AG09319 (cell line): ENCODE data around the gene KCNB1.

Experiments
- DNase-seq: peaks from one replicate; pipeline ENCODE4 v3.0.0-alpha.2; 2010; ENCODE audit warnings: low read depth; ENCODE audit errors: extremely low read depth
- CTCF ChIP-seq: IDR thresholded peaks from 2 replicates; pipeline ENCODE4 v1.5.1; 2011; ENCODE audit warnings: low read depth, mild to moderate bottlenecking, inconsistent platforms, low read length, moderate library complexity

KCNB1 gene

GRCh38 chr20:49485563-49485962, 3.1 kb upstream of the KCNB1 start:
- TF ChIP-seq CTCF = no peak
- DNase-seq = no peak

DNA sequence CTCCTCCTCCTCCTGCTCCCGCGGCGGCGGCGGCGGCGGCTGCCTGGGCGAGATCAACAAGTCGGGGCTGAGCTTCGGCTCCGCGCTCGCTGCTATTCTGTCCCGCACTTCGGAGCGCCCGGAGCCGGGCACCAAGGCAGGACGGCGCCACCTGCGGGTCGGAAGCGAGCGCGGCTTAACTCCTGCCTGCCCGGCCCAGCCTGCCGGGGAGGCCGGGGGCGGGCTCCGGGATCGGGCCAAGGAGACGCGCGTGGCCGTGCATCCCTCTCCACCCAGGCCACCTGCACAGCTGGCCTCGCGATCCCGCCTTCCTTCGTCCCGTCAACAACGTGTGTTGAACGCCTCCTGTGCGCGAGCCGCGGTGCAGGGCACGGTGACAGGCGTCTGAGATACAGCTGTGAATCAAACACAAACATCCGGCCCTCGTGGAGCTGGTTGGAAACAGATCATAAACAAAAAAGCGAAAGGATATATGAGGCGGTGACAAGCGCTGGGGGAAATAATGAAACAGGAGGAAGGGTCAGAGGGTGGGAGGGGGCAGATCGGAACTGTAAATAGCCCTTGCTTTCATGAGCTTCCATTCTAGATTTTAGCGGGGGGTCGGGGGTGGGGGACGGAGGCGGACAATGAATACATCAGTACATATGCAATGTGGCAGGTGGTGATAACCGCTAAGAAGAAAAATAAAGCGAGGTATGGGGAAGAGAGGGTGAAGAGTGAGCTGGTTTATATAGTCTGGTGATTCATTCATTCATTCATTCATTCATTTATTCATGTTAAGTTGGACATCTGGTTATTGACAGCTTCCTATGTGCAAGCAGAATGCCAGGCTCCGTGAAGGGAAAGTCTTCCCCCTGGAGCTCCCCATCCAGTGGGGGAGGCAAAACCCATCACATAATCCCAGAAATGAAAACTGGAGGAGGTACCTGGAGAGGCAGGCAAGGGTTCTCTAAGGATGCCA, 2.0 kb upstream of the KCNB1 start:
- peak; percentile 38 for DNase-seq
- TF ChIP-seq CTCF = peak; percentile 58

DNA sequence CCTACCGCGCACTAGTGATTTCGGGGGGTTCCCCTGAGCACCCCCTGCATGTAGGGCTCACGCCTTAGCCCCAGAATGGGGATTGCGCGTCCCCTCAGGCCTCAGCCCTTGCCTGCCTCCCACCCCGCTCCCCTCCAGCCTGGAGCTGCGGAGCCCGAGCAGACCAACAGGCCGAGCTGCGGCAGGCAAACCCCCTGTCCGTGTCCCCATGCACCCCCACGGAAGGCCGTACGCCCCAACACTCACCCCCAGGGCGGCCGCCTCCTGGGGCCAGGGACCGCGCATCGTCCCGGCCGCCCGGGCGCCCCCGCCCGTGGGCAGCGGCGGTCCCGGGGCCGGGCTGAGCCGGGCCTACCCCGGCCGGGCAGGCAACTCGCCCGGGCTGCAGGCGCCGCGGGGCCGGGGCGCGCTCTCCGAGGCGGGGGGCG, 1.2 kb upstream of the KCNB1 start:
- TF ChIP-seq CTCF = no peak
- DNase-seq = no peak

- no peak for DNase-seq
Measured at GRCh38 chr20:49483018-49483695, 689 bp upstream of the KCNB1 start.

DNA sequence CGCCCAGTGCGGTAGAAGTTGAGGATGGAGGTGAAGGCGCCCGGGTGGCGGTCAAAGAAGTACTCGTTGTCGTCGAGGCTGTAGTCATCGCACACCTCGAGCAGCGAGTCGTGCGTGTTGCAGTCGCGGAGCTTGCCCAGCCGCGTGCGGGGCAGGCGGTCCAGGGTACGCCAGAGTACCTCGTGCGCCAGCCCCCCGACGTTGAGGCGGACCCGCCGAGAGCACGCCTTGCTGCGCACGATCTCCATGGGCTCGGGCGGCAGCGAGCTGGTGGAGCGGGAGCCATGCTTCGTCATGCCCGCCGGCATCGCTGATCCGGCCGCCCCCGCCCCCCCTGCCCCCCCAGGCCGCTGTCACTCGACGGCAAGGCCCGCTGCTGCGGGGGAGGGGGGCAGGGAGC, 295 bp downstream of the KCNB1 start:
- no peak for TF ChIP-seq CTCF

More at GRCh38 chr20:49483018-49483695, 689 bp upstream of the KCNB1 start:
- TF ChIP-seq CTCF = no peak

GRCh38 chr20:49481116-49481515, 1.4 kb downstream of the KCNB1 start:
- no peak for DNase-seq
- TF ChIP-seq CTCF = no peak

More for the DNA sequence above, 295 bp downstream of the KCNB1 start:
- DNase-seq = no peak

DNA sequence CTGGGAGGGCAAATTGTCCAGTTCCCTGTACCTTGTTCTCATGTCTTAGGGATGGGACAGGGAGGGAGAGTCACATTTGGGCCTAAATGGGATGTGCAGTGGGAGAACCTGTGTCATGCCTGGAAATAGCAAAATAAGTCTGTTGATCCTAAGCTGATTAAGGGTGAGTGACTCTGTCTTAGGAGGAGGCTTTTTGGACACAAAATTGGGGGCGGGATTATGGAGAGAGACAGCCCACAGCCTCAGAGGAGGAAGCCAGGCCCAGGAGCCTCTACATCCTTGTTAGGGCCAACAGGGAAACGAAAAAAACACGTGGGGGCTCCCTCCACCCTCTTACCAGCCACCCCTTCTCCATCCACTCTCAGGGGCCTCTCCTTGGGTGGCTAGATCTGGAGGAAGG, 2.2 kb downstream of the KCNB1 start:
- TF ChIP-seq CTCF = no peak
- DNase-seq = no peak
